Liver (tissue), 9 donors: ENCODE results near the gene PRR23E. TPM values are rescaled to one million over a fixed set of nuclear protein-coding genes. Genes with fewer than 3 reads are reported as not detected.

Source experiments
- DNase-seq: peaks from one replicate; pipeline ENCODE4 v3.0.0-alpha.2; 2017; ENCODE audit warnings: low spot score
- H3K27ac ChIP-seq, 2 donors: one replicate each; pipeline ENCODE4 v1.7.0; 2013; ENCODE audit warnings: inconsistent platforms in 2 of 2, low read length in 2 of 2, control low read depth in 1 of 2, low read depth in 1 of 2, mild to moderate bottlenecking in 1 of 2
- H3K27me3 ChIP-seq, 4 donors: one replicate each; pipeline versions ENCODE4 v1.6.1 to v1.7.0; 2013; ENCODE audit warnings: low read length in 3 of 4, inconsistent platforms in 1 of 4, mild to moderate bottlenecking in 1 of 4, moderate library complexity in 1 of 4; ENCODE audit not compliant: control insufficient read depth in 4 of 4, insufficient read depth in 4 of 4
- H3K36me3 ChIP-seq, 4 donors: one replicate each; pipeline versions ENCODE4 v1.6.1 to v1.7.0; 2013; ENCODE audit warnings: low read length in 3 of 4, mild to moderate bottlenecking in 3 of 4, low read depth in 1 of 4, moderate library complexity in 1 of 4; ENCODE audit not compliant: control insufficient read depth in 4 of 4, insufficient read depth in 3 of 4
- H3K4me1 ChIP-seq, 4 donors: one replicate each; pipeline versions ENCODE4 v1.6.1 to v1.7.0; 2013; ENCODE audit warnings: low read length in 3 of 4, mild to moderate bottlenecking in 3 of 4, moderate library complexity in 1 of 4; ENCODE audit not compliant: control insufficient read depth in 4 of 4, insufficient read depth in 4 of 4
- H3K4me3 ChIP-seq, 3 donors: one replicate each; pipeline versions ENCODE4 v1.6.1 to v1.7.0; 2013; ENCODE audit warnings: low read length in 3 of 3, control low read depth in 1 of 3, low read depth in 1 of 3, mild to moderate bottlenecking in 1 of 3
- H3K9ac ChIP-seq, 2 donors: one replicate each; pipeline ENCODE4 v1.7.0; 2013; ENCODE audit warnings: low read length in 2 of 2, mild to moderate bottlenecking in 2 of 2, moderate library complexity in 2 of 2, control low read depth in 1 of 2, low read depth in 1 of 2
- H3K9me3 ChIP-seq, 4 donors: one replicate each; pipeline versions ENCODE4 v1.6.1 to v1.7.0; 2013; ENCODE audit warnings: low read length in 3 of 4; ENCODE audit not compliant: control insufficient read depth in 4 of 4
- EGR1 ChIP-seq, 2 donors: IDR thresholded peaks; 2 replicates each; pipeline ENCODE4 v1.6.1; 2016 to 2018; ENCODE audit warnings: antibody characterized with exemption in 2 of 2, low read depth in 2 of 2
- FOXA1 ChIP-seq: IDR thresholded peaks from 2 replicates; pipeline ENCODE4 v1.6.1; 2016; ENCODE audit warnings: antibody characterized with exemption
- HNF4A ChIP-seq, 2 donors: conservative IDR thresholded peaks; 2 replicates each; pipeline ENCODE4 v1.6.1; 2016; ENCODE audit warnings: antibody characterized with exemption in 2 of 2, mild to moderate bottlenecking in 2 of 2
- HNF4G ChIP-seq: IDR thresholded peaks from 2 replicates; pipeline ENCODE4 v1.6.1; 2016; ENCODE audit warnings: antibody characterized with exemption
- JUND ChIP-seq, 2 donors: IDR thresholded peaks; 2 replicates each; pipeline ENCODE4 v1.6.1; 2016; ENCODE audit warnings: antibody characterized with exemption in 2 of 2
- NR2F2 ChIP-seq: IDR thresholded peaks from 2 replicates; pipeline ENCODE4 v1.6.1; 2016; ENCODE audit warnings: antibody characterized with exemption
- RAD21 ChIP-seq, 2 donors: IDR thresholded peaks; 2 replicates each; pipeline ENCODE4 v1.6.1; 2016; ENCODE audit warnings: antibody characterized with exemption in 2 of 2, mild to moderate bottlenecking in 2 of 2
- RXRA ChIP-seq, 2 donors: IDR thresholded peaks; 2 replicates each; pipeline ENCODE4 v1.6.1; 2017 to 2018; ENCODE audit warnings: antibody characterized with exemption in 2 of 2, mild to moderate bottlenecking in 1 of 2
- TAF1 ChIP-seq: conservative IDR thresholded peaks from 2 replicates; pipeline ENCODE4 v1.6.1; 2016; ENCODE audit warnings: antibody characterized with exemption, mild to moderate bottlenecking
- YY1 ChIP-seq: IDR thresholded peaks from 2 replicates; pipeline ENCODE4 v1.6.1; 2016; ENCODE audit warnings: antibody characterized with exemption, mild to moderate bottlenecking
- ZBTB33 ChIP-seq: IDR thresholded peaks from 2 replicates; pipeline ENCODE4 v1.6.1; 2016; ENCODE audit warnings: antibody characterized with exemption
- WGBS: extraction: QIAGEN DNeasy Blood & Tissue Kit; methylation state at CpG from one replicate; pipeline ENCODE4 v1.1.7; 2013; 5-methylcytosine and 5-hydroxymethylcytosine counted together
- polyA plus RNA-seq, 2 donors: library from polyadenylated mRNA; stranded (reverse) in 1 of 2; unstranded in 1 of 2; fragments of 200-250 nt in 1 of 2; fragments of >200 nt in 1 of 2; fragmentation: Nextera tagmentation in 1 of 2; extraction: Ambion mirVana in 1 of 2; gene quantifications; one replicate each; pipeline versions ENCODE4 v1.2.1 to v1.2.3, GENCODE V29; 2013 to 2015
- total RNA-seq, 2 donors: library from RNA; depleted of rRNA; stranded (reverse); fragments of >200 nt; gene quantifications; one replicate each; pipeline ENCODE4 v1.2.3, GENCODE V29; 2014
- TF ChIP-seq, protein P1 (sequence below): IDR thresholded peaks from 2 replicates; pipeline ENCODE4 v1.6.1; 2016; ENCODE audit warnings: antibody characterized with exemption
- TF ChIP-seq, protein P2 (sequence below): IDR thresholded peaks from 2 replicates; pipeline ENCODE4 v1.6.1; 2016; ENCODE audit warnings: antibody characterized with exemption
- TF ChIP-seq, protein P3 (sequence below): fragments of 150-350 bp; IDR thresholded peaks from 2 replicates; pipeline ENCODE4 v1.5.1; 2017; ENCODE audit warnings: improper control_type of control experiment, low read depth, low read length; ENCODE audit not compliant: missing input control
- TF ChIP-seq, protein P4 (sequence below): IDR thresholded peaks from 2 replicates; pipeline ENCODE4 v1.6.1; 2016; ENCODE audit warnings: antibody characterized with exemption, mild to moderate bottlenecking
- donor health status: healthy.
- donor health status: healthy.
- donor health status: healthy.
- donor health status: healthy.
- donor health status: healthy.

Gene PRR23E
- total and polyA plus RNA-seq, 4 donors, result not detected

DNA sequence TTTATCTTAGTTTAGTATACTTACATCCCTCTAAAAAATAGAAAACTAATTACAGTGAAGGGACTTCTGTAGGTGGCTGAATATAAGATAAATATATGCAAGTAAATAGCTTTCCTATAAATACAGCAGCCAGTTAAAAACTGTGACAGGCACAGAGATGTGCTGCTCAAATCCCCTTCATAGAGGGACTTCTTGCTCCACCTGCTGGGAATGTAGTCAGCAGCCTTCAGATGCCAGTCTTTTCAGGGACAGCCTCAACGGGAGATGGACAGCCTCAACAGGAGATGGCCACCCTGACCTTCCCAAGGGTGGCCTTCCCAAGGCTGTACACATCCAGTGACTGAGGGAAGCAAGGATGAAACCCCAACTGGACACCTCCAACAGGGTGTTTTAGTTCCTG is 15.7 kb upstream of the PRR23E start:
- Histone ChIP-seq H3K27ac (no peak overlapping the region), H3K9me3 (peaks cover 0 to 5% (median 0%) of the 10 kb centered on the region in 4 donors), H3K27me3 (peaks cover 0 to 3% (median 0%) of the 10 kb centered on the region in 4 donors), H3K4me3 (no peak overlapping the region), H3K4me1 (no peaks in the 10 kb centered on the region), H3K9ac (no peak overlapping the region), H3K36me3 (no peaks in the 10 kb centered on the region)
- WGBS, result 58% methylated on average over 1 of the region's 1 CpG
- TF ChIP-seq RAD21 (IDR thresholded peaks at IDR 0.05) (peak in 1 of 2 donors; percentile 41), ZBTB33 (no peak)
- peak; percentile 23 for DNase-seq

- Histone ChIP-seq H3K9me3 (peaks cover 0 to 5% (median 0%) of the 10 kb centered on the region in 4 donors), H3K27ac (no peak overlapping the region), H3K27me3 (peaks cover 0 to 3% (median 0%) of the 10 kb centered on the region in 4 donors), H3K4me1 (no peaks in the 10 kb centered on the region), H3K4me3 (no peak overlapping the region), H3K36me3 (no peaks in the 10 kb centered on the region), H3K9ac (no peak overlapping the region)
- TF ChIP-seq HNF4A (conservative IDR thresholded peaks at IDR 0.05) (no peak), NR2F2 (no peak), FOXA1 (no peak), HNF4G (no peak), JUND (IDR thresholded peaks at IDR 0.05) (no peak), RXRA (IDR thresholded peaks at IDR 0.05) (no peak), ZBTB33 (no peak), TAF1 (no peak)
- TF ChIP-seq, protein P1, sequence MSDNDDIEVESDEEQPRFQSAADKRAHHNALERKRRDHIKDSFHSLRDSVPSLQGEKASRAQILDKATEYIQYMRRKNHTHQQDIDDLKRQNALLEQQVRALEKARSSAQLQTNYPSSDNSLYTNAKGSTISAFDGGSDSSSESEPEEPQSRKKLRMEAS, result no peak
- TF ChIP-seq, protein P2, sequence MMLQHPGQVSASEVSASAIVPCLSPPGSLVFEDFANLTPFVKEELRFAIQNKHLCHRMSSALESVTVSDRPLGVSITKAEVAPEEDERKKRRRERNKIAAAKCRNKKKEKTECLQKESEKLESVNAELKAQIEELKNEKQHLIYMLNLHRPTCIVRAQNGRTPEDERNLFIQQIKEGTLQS, result no peak
- WGBS, result 83% methylated on average over 6 of the region's 6 CpGs
- no peak for DNase-seq
Measured at GRCh38 chr3:127180859-127181258, 12.1 kb upstream of the PRR23E start.

DNA sequence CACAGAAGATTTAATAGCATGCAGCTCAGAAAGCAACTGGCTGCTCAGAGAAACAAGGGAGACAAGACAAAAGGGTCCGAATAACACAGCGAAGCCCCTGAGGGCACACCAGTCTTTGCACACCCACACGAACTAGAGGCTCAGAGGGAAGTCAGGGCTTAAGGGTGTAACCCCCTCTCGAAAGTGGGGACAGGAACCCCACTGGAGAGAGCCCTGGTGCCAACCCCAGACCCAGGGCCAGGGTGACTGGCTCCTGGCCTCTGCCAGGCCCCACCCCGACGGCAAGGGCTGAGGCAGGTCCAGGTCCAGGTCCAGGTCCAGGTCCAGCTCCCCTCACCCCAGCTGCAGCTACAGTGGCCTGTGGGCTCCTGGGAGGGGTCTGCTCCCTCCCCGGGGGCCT is 10.5 kb upstream of the PRR23E start:
- H3K4me3 ChIP-seq, result no peak overlapping the region
- H3K9me3 ChIP-seq, result peaks cover 0 to 5% (median 0%) of the 10 kb centered on the region in 4 donors
- peak; percentile 31 for DNase-seq
- no peak overlapping the region for H3K9ac ChIP-seq
- no peaks in the 10 kb centered on the region for H3K4me1 ChIP-seq
- peaks cover 0 to 3% (median 0%) of the 10 kb centered on the region in 4 donors for H3K27me3 ChIP-seq
- no peaks in the 10 kb centered on the region for H3K36me3 ChIP-seq
- no peak overlapping the region for H3K27ac ChIP-seq
- 64% methylated on average over 7 of the region's 7 CpGs for WGBS
- TF ChIP-seq HNF4A (conservative IDR thresholded peaks at IDR 0.05) (no peak), RAD21 (IDR thresholded peaks at IDR 0.05) (no peak), TAF1 (no peak), EGR1 (IDR thresholded peaks at IDR 0.05; ENCODE audit: low read depth in 2 of 2) (no peak), ZBTB33 (no peak), YY1 (no peak), JUND (IDR thresholded peaks at IDR 0.05) (no peak)
- TF ChIP-seq, protein P3, sequence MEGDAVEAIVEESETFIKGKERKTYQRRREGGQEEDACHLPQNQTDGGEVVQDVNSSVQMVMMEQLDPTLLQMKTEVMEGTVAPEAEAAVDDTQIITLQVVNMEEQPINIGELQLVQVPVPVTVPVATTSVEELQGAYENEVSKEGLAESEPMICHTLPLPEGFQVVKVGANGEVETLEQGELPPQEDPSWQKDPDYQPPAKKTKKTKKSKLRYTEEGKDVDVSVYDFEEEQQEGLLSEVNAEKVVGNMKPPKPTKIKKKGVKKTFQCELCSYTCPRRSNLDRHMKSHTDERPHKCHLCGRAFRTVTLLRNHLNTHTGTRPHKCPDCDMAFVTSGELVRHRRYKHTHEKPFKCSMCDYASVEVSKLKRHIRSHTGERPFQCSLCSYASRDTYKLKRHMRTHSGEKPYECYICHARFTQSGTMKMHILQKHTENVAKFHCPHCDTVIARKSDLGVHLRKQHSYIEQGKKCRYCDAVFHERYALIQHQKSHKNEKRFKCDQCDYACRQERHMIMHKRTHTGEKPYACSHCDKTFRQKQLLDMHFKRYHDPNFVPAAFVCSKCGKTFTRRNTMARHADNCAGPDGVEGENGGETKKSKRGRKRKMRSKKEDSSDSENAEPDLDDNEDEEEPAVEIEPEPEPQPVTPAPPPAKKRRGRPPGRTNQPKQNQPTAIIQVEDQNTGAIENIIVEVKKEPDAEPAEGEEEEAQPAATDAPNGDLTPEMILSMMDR, result no peak
- TF ChIP-seq, protein P4, sequence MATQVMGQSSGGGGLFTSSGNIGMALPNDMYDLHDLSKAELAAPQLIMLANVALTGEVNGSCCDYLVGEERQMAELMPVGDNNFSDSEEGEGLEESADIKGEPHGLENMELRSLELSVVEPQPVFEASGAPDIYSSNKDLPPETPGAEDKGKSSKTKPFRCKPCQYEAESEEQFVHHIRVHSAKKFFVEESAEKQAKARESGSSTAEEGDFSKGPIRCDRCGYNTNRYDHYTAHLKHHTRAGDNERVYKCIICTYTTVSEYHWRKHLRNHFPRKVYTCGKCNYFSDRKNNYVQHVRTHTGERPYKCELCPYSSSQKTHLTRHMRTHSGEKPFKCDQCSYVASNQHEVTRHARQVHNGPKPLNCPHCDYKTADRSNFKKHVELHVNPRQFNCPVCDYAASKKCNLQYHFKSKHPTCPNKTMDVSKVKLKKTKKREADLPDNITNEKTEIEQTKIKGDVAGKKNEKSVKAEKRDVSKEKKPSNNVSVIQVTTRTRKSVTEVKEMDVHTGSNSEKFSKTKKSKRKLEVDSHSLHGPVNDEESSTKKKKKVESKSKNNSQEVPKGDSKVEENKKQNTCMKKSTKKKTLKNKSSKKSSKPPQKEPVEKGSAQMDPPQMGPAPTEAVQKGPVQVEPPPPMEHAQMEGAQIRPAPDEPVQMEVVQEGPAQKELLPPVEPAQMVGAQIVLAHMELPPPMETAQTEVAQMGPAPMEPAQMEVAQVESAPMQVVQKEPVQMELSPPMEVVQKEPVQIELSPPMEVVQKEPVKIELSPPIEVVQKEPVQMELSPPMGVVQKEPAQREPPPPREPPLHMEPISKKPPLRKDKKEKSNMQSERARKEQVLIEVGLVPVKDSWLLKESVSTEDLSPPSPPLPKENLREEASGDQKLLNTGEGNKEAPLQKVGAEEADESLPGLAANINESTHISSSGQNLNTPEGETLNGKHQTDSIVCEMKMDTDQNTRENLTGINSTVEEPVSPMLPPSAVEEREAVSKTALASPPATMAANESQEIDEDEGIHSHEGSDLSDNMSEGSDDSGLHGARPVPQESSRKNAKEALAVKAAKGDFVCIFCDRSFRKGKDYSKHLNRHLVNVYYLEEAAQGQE, result no peak
- TF ChIP-seq, protein P1, result no peak
